Activated T-cell treated with anti-CD3 and anti-CD28 coated beads, Interleukin-2, amount 50 U/mL, for 1 hour (primary cell): ENCODE data around the gene ASIC4.

Experiments
- DNase-seq: peaks from one replicate; pipeline ENCODE4 v3.0.0-alpha.2; 2020

ASIC4 gene

DNA sequence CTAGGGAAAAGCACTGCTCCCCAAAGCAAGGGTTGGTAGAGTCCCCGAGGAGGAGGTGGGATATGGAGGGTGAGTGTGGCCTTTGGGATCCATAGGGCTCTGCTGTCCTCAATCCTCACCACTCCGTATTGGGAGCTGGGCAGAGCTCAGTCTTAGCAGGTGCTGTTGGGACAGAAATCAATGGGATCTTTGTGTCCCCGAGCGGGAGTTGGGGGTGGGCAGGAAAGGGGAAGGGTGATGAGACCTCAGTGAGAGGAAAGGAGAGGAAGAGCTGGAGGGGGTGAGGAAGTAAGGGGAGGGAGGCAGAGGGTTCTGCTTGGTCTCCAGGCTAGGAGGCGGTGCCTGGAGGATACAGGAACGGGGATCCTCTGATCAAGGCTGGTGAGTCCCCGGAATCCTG lies 2.6 kb downstream of the ASIC4 start:
- DNase-seq, result no peak

DNA sequence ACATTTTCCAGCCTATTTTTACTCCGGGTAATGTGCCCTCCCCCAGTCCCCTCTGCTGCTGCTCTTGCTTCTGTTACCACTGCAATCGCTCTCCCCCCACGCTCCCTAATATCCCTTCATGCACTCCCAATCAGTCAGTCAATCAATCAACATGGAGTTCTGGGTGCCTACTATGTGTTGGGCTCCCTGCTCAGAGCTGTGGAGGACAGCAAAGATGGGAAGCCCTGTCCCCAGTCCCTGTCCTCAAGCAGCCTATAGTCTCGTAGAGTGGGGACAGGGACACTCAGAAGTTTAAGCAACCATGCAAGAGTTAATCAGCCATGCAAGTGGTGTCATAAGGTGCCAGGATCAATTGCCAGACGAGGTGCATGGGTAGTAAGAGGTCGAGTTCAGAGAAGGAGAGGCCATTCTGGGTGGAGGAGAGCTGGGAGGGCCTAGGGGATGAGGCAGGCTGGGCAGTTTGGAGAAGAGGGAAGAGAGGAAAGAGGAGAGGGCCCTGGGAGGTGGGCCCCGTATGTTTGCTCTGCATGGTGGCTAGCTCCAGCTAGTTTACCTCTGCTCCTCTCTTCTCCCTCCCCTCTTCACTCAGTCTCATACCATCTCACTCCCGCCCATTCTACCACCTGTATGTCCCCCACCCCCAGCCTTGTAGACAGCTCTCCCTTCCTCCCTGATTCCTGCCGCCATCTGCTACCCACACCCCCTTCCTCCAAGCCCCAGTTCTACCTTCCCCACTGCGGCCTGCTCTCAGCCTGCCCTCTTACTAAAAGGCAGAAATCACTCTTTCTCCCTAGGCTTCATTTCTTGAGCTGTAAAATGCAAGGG lies 3.9 kb downstream of the ASIC4 start:
- DNase-seq, result no peak

GRCh38 chr2:219519526-219519916 lies 5.2 kb downstream of the ASIC4 start:
- no peak for DNase-seq

GRCh38 chr2:219520079-219520478 lies 5.8 kb downstream of the ASIC4 start:
- DNase-seq, result no peak

DNA sequence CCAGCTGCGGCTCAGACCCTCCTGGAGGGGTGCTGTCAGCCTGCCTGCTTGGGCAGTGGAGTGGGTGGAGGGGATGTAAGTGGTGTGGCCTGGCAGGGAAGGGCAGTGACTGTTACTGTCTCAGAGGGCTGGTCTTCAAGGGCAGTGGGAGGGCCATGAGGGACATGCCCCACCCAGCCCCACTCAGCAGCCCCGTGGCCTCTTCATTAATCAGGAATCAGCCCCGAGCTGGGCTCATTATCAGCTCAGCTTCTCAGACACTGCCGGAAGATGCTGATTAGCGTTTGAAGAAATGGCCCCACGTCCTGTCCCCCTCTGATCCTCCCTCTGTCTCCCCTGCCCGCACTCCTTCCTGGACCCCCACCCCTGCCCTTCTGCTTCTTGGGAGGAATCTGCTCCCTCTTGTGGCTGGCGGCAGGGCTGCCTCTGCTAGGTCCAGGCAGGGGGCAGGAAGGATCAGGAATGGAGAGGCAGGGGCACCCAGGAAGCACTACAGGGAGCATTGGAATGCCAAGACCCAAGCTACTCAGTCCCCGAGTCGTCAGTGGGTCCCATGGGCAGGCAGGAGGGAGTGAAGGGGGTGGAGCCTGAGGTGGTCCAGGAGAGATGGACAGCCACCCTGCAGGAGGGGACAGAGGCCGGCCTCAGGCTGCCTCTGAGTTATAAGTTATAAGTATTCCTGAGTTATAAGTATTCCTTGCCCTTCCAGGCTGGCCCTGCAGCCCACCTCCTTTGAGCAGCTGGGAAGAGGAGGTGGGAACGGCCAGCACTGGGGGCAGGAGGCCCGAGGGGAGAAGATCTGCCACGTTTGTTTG lies 7.0 kb downstream of the ASIC4 start:
- DNase-seq, result no peak

DNA sequence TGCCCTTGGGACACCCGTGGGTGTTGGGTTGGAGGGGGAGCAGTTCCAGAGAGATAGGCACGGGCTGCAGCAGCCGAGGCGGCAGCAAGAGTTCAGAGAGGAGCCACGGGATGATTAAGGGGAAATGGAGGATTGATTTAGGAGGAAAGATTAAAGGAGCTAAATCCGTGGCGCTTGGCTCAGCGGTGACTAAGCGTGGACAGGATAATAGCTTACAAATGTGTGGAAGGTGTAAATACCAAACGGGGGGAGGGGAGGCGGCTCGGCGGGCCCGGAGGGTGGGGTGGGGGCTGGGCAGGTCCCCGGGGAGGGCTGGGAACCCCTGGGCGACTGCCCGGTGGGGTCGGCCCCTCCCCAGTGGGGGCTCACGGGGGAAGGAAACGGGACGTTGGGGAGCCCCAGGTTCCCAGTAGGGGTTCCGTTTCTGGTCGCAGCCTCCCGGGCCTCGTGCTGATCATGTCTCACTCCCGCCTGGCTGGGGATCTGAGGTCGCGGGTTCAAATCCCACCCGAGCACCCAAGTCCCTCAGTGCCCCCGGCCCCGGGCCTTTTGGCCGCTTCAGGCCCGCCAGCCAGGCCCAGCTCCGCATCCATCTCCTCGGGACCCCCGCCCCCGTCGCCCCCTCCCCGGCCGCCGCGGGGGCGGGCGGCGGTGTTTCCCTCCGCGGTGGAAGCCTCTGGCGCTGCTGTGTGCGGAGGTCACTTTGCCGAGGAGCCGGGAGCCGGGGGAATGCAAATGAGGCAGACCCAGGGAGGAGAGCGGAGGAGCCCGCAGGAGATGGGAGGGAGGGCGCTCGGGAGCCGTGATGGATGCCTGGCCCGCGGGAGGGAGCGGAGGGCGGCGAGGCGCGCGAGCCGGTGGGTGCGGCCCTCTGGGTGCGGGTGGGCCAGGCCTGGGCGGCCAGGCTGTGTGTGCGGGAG lies 8.1 kb downstream of the ASIC4 start:
- no peak for DNase-seq

- no peak for DNase-seq
Observed at GRCh38 chr2:219523031-219523671, 8.9 kb downstream of the ASIC4 start.

GRCh38 chr2:219524817-219525216 lies 10.5 kb downstream of the ASIC4 start:
- no peak for DNase-seq

DNA sequence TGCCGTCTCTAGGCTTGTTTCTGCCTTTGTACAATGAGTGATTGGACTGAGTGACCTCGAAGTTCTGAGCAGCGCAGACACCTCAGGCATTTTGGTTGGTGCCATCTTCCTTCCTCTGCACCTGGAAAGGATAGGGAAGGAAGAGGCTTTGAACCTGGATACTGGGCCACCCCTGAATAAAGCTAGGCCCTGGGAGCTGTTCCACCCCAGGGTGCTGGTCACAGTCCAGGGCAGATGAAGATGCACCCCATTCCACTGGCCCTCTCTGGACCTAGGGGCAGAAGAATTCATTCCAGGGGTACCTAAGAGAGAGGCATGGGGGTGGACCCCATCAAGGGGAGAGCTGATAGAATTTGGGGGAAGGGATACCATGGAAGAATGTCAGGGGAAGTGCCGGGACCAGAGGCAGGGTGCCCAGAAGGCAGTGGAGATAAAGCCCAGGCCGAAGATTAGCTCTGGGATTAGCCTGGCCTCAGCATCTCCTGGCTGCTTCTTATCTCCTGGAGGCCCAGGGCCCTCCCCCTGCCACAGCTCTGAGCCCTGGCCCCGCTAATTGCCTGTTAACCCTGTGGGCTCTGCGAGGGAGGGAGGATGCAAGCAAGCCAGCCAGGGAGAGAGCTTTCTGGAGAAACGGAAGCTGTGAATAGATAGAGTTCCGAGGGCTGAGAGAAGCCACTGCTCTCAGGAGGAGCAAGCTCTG lies 11.4 kb downstream of the ASIC4 start:
- DNase-seq, result no peak

GRCh38 chr2:219526320-219527075 lies 12.2 kb downstream of the ASIC4 start:
- DNase-seq, result no peak

GRCh38 chr2:219527076-219527394 lies 12.8 kb downstream of the ASIC4 start:
- DNase-seq, result no peak

DNA sequence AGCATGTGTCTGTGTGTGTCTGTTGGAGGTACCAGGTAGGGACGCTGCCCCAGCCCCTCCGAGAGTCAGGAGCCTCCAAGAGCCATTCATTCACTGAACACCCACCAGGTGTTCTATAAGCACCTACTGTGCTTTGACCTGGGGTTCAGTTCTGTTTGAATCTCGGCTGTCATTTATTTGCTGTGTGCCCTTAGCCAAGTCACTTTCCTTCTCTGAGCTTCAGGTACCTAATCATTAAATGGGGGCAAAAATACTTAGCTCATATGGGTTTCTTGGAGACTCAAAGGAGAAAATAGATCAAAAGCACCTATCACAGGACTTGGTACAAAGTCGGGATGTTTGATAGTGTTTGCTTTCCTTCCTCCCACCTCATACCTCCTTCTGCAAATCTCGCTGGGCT lies 13.2 kb downstream of the ASIC4 start:
- DNase-seq, result no peak

GRCh38 chr2:219530048-219530963 lies 16.0 kb downstream of the ASIC4 start:
- DNase-seq, result peak; percentile 89

DNA sequence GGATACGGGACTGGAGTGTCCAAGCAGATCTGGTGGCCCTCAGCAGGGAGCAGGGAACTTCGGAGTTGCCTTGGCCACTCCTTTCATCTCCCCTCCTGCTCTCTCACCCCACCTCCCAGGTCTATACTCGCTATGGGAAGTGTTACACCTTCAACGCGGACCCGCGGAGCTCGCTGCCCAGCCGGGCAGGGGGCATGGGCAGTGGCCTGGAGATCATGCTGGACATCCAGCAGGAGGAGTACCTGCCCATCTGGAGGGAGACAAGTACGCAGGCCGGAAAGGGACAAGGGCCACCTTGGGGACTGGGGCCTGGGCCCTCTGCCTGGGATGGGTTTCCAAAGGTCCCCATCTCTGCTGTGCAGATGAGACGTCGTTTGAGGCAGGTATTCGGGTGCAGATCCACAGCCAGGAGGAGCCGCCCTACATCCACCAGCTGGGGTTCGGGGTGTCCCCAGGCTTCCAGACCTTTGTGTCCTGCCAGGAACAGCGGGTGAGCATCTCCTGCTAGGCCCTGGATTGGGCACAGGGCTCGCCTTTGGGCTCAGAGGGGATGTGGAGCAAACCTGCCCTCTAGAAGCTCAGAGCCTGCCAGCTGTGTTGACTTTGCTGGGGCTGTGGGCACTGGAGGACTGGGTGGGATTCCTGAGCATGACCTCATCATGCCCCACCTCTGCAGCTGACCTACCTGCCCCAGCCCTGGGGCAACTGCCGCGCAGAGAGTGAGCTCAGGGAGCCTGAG lies 17.5 kb downstream of the ASIC4 start:
- DNase-seq, result no peak

- DNase-seq, result no peak
Observed at GRCh38 chr2:219532378-219532649, 18.0 kb downstream of the ASIC4 start.

DNA sequence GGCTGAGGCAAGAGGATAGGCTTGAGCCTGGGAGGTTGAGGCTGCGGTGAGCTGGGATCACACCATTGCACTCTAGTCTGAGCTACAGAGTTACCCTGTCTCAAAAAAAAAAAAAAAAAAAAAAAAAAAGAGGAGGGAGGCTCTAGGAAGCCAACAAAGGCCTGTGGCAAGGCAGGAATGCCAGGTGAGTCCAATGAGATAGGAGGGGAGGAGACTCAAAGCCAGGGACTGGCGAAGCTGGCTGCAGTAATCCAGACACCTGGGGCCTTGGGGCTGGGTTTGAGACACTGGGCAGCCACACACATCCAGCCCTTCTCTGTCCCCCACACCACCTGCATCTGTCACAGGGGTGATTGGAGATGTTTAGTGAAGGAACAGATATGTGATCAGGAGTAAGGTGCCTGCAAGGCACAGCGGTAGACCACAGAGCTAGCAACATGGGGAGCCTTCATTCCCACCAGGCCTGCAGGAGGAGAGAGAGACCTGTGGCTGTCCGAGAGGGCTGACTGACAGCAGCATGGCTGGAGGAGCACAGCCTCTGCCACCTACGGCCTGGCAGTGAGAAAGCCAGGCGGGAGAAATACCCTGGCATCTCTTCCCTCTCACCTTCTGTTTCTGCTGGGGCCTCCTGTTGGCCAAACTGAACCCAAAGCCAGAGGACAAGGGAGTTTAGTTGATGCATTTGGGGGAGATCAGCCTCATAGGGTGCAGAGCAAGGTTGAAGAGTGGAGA lies 19.8 kb downstream of the ASIC4 start:
- no peak for DNase-seq

DNA sequence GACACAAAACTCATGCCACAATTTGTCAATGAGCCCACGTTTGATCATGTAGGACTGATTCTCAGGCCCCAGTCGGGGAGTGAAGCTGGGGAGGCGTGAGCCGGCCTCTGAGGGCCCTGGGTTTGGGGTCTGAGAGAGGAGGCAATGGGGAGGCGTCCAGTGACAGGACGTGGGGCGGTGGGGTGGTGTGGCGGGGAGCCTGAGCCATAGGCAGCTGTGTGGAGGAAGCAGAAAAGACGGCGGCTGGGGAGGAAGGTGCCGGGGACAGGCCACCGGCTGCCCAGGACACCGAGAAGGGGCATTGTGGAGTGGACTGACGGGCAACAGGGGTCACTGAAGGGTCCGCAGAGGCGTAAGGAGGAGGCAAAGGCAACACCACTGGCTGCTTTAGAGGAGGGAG lies 22.1 kb downstream of the ASIC4 start:
- no peak for DNase-seq

- no peak for DNase-seq
Observed at GRCh38 chr2:219536967-219537366, 22.7 kb downstream of the ASIC4 start.
